Activated T-cell treated with anti-CD3 and anti-CD28 coated beads for 4 hours (primary cell): ENCODE results near the gene PLEKHA1.

Experiments
- DNase-seq: peaks from one replicate; pipeline ENCODE4 v3.0.0-alpha.2; 2020

The PLEKHA1 gene

GRCh38 chr10:122424059-122424458 lies 49.6 kb downstream of the PLEKHA1 start:
- DNase-seq, result no peak

- no peak for DNase-seq
Observed at GRCh38 chr10:122426829-122427228, 52.3 kb downstream of the PLEKHA1 start.

- no peak for DNase-seq
Observed at GRCh38 chr10:122427280-122427679, 52.8 kb downstream of the PLEKHA1 start.

GRCh38 chr10:122435212-122435827 lies 60.8 kb downstream of the PLEKHA1 start:
- DNase-seq, result no peak

- no peak for DNase-seq
Observed at GRCh38 chr10:122441961-122442360, 67.5 kb downstream of the PLEKHA1 start.

GRCh38 chr10:122445469-122445868 lies 71.0 kb downstream of the PLEKHA1 start:
- DNase-seq, result no peak

- no peak for DNase-seq
Observed at GRCh38 chr10:122445904-122446303, 71.4 kb downstream of the PLEKHA1 start.

- DNase-seq, result no peak
Observed at GRCh38 chr10:122446668-122447423, 72.3 kb downstream of the PLEKHA1 start.

- DNase-seq, result no peak
Observed at GRCh38 chr10:122448600-122448999, 74.1 kb downstream of the PLEKHA1 start.

- DNase-seq, result no peak
Observed at GRCh38 chr10:122449153-122449552, 74.6 kb downstream of the PLEKHA1 start.

- DNase-seq, result no peak
Observed at GRCh38 chr10:122450353-122450990, 76.0 kb downstream of the PLEKHA1 start.

- no peak for DNase-seq
Observed at GRCh38 chr10:122454071-122454470, 79.6 kb downstream of the PLEKHA1 start.

- no peak for DNase-seq
Observed at GRCh38 chr10:122454603-122455080, 80.1 kb downstream of the PLEKHA1 start, which contains the start of gene ARMS2. Gene ARMS2 (plus strand): TSS chr10:122454653. CDS start chr10:122454728, 75 bp downstream.

GRCh38 chr10:122455376-122456079 lies 81.0 kb downstream of the PLEKHA1 start:
- no peak for DNase-seq

- DNase-seq, result no peak
Observed at GRCh38 chr10:122457934-122458333, 83.4 kb downstream of the PLEKHA1 start.

GRCh38 chr10:122458693-122459092 lies 84.2 kb downstream of the PLEKHA1 start:
- DNase-seq, result no peak

GRCh38 chr10:122459561-122460273 lies 85.2 kb downstream of the PLEKHA1 start:
- DNase-seq, result no peak

- DNase-seq, result no peak
Observed at GRCh38 chr10:122460891-122461293, 86.4 kb downstream of the PLEKHA1 start.

- no peak for DNase-seq
Observed at GRCh38 chr10:122461367-122461728, 86.8 kb downstream of the PLEKHA1 start, which contains the start of gene HTRA1. Gene HTRA1 (plus strand): TSS chr10:122461553. CDS start chr10:122461653, 100 bp downstream.

- no peak for DNase-seq
Observed at GRCh38 chr10:122461729-122462532, 87.4 kb downstream of the PLEKHA1 start.
